SK-N-MC (cell line): ENCODE measurements around the gene INHBC.

Experiments used
- EZH2 ChIP-seq: fragments of 200-600 bp; sonication (generic); IDR thresholded peaks from one replicate; pipeline ENCODE4 v1.6.1; 2017; ENCODE audit warnings: antibody characterized with exemption
- FOXP2 ChIP-seq: optimal IDR thresholded peaks from 2 replicates; pipeline ENCODE3; 2011; ENCODE audit warnings: mild to moderate bottlenecking, moderate library complexity; ENCODE audit not compliant: insufficient read depth; ENCODE audit errors: extremely low read length, control extremely low read depth
- POLR2AphosphoS5 ChIP-seq: IDR thresholded peaks from 2 replicates; pipeline ENCODE4 v1.6.1; 2012; ENCODE audit warnings: mild to moderate bottlenecking, low read depth, low read length, borderline replicate concordance

GRCh38 chr12:57395121-57395520 lies 39.5 kb upstream of the INHBC start:
- TF ChIP-seq POLR2AphosphoS5 = no peak
- no peak for TF ChIP-seq EZH2
- TF ChIP-seq FOXP2 = no peak
